ENCODE data around the gene PDE4D.

Gene PDE4D

DNA sequence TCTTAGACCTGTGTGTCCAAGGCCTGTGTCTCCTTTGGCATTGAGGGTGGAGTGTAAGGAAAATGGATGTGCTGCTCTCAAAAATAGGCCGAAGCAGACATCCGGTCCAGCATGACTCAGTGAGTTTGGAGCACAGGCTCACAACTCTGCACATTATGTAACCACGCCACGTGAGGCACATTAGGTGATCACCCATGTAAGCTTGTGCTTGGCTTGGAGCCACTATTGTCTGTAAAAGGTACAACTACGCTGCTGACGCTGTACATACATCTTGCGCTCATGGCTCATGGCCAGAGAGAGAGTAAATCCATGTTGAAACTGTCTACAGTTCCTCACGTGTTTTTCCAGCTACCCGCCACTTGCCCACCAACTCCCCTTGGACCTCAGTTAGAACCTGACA is 177.5 kb downstream of the PDE4D start:
- H3K27ac ChIP-seq, result no peak overlapping the region
- no peak for DNase-seq (ENCODE audit: low read depth, low spot score)

DNA sequence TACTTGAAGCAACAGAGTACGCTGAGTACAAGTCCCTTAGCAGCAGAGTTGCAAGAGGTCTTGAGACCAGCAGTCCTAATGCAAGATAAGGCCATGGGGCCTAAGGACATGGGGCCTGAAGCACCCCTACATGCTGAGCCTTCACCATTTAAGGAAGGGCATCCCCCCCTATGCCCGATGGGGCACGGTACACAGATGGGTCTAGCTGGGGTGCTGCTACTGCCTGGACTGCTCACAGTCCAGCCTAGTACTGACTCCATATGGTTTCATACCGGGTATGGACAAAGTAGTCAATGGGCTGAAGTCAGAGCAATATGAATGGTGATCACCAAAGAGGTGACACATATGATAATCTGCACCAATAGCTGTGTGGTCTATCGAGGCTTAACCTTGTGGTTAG is 178.3 kb downstream of the PDE4D start:
- no peak for DNase-seq (ENCODE audit: low read depth, low spot score)
- no peak overlapping the region for H3K27ac ChIP-seq

GRCh38 chr5:59713498-59713844 is 180.1 kb downstream of the PDE4D start:
- DNase-seq (ENCODE audit: low read depth, low spot score), result no peak
- no peak overlapping the region for H3K27ac ChIP-seq

DNA sequence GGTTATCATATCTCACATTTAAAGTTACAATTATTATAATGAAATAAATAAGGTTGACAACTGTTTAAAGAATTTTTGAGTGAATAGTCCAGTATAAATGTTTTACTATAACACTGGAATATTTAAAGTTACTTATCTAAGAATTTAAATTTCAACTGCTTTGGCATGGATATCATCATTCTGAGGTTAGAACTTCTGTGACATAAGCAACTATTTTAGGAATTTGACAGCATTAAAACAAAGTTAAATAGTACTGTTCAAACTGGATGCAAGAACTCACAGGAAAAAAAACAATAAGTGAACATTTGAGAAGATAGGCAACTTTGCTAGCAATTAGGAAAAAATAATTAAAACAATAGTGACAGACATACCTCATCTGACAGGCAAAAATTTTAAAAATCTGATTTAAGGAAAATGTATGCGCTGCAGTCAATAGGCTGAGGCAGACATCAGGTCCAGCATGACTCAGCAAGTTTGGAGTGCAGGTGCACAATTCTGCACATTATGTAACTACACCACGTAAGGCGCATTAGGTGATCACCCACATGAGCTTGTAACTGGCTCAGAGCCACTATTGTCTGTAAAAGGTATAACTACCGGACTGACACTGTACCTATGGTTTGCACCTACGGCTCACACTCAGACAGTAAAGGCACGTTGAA is 180.6 kb downstream of the PDE4D start:
- DNase-seq (ENCODE audit: low read depth, low spot score), result no peak
- H3K27ac ChIP-seq, result no peak overlapping the region

DNA sequence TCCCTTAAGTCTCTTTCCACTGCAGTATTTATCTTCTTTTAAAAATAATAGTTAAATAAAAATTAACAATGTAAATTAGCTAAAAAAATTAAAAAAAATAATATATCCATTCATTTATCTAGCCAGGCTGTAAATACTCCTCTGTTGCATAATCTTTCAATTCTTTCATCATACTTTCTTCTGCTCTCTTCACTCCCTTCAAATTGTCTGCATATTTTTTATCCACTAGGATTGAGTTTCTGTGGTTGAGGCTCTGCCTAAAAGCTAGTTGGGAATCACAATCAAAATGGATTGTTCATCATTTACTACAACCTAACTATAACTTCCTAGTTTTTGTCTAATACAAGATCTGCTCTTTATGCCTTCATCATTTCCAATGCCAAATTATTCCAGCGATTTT is 182.2 kb downstream of the PDE4D start:
- DNase-seq (ENCODE audit: low read depth, low spot score), result no peak

DNA sequence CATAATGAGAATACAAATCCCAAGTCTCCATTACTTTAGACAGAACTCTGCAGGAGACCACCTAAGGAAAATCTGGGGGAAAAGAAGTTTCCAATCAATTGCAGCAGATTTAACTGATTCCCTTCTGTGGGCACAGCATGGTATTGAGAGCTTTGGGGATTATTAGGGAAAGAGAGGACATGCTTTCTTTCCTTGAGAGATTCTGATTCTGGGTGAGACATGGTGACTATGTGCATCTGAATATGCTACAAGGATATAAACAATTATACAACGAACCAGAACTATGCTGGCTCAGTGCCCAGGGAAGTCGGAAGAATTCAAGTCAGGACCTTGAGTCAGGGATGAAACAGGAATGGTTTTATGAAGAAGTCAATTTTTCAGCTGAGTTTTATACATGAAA is 183.7 kb downstream of the PDE4D start:
- peak overlapping the region; percentile 34 for H3K27ac ChIP-seq
- DNase-seq (ENCODE audit: low read depth, low spot score), result peak; percentile 43

More for the DNA sequence above, 182.2 kb downstream of the PDE4D start:
- no peak overlapping the region for H3K27ac ChIP-seq

GRCh38 chr5:59709346-59709821 is 184.1 kb downstream of the PDE4D start:
- H3K27ac ChIP-seq, result peak overlapping the region; percentile 34
- DNase-seq (ENCODE audit: low read depth, low spot score), result no peak

GRCh38 chr5:59704936-59705335 is 188.6 kb downstream of the PDE4D start:
- DNase-seq (ENCODE audit: low read depth, low spot score), result no peak
- H3K27ac ChIP-seq, result no peak overlapping the region

GRCh38 chr5:59703789-59704188 is 189.7 kb downstream of the PDE4D start:
- H3K27ac ChIP-seq, result no peak overlapping the region
- no peak for DNase-seq (ENCODE audit: low read depth, low spot score)

DNA sequence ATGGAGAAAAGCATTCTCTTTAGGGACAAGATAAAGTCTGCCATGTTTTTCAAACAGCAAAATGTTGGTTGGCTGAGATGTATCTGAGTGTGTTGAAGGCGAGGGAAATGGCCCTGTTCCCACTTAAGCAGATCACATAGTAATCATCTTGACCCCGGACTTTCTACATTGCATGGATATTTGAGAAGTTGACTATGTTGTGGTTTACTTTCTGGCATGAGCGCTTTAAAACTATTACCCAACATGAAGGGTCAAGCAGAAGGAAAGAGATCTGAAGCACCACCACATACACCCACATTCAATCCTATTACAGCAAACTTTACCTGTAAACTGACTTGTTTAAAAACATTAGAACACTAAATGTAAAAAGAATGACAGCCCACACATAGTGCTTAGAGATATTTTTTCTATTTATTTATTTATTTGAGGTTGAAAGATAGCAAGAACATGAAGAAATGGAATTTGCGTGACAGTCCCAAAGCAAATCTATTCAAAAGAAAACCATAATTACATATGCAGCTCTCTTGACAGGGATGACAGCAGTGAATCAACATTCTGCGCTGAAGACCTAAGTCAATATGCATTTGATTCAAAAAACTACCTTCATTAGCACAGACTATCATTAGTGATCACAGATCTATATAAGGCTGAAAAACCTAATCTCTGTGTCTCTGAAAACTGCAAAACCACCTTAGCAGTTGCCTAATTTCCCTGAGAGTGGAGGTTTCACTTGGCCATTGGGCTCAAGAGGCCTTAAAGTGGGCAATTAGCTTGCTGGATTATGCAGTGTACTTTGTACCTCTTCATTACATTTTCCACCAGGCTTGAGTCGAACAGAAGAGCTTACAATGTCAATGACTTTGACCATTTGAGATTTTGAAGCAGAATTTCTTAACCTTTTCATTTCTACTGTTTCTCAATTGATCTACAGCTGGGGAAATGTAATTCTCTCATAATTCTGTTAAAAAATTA is 195.0 kb downstream of the PDE4D start:
- H3K27ac ChIP-seq, result no peak overlapping the region
- no peak for DNase-seq (ENCODE audit: low read depth, low spot score)

DNA sequence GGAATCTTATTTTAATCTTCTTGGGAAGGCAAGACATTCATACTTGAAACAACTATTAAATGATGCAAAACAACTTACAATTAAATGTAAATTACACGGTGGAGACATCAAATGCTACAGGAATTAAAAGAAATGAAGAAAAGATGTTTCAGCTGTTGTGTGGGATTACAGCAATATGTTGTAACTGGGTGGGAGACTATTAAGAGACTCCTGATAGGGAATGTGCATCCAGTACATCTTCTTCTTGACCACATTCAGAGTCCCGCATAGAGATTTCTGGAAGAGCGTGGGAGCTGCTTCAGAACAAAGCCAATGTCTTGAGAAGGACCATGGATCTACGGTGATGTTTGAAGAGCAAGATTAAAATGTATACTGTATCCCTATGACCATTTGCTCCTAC is 199.1 kb downstream of the PDE4D start:
- DNase-seq (ENCODE audit: low read depth, low spot score), result no peak
- no peak overlapping the region for H3K27ac ChIP-seq

- DNase-seq (ENCODE audit: low read depth, low spot score), result no peak
- no peak overlapping the region for H3K27ac ChIP-seq
These were observed 199.8 kb downstream of the PDE4D start for GRCh38 chr5:59693492-59694309.

- H3K27ac ChIP-seq, result no peak overlapping the region
- DNase-seq (ENCODE audit: low read depth, low spot score), result no peak
These were observed 207.7 kb downstream of the PDE4D start for GRCh38 chr5:59685793-59686192.

DNA sequence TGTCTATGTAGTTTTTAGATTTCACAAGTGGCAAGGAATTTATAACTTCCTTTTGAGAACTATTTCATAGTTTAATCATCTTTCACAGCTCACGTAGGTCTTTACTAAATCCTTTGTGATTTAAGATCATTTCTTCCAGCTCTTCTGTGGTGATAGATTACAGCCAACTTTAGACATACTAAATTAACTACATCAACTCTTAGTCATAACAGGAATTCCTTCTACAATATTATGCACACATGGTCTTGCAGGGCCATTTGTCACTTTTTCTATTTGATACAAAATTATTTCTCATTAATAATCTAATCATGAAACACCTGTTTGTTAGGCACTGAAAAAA is 208.4 kb downstream of the PDE4D start:
- no peak for DNase-seq (ENCODE audit: low read depth, low spot score)
- H3K27ac ChIP-seq, result no peak overlapping the region

GRCh38 chr5:59684388-59685190 is 208.9 kb downstream of the PDE4D start:
- no peak overlapping the region for H3K27ac ChIP-seq
- no peak for DNase-seq (ENCODE audit: low read depth, low spot score)

- no peak for DNase-seq (ENCODE audit: low read depth, low spot score)
- H3K27ac ChIP-seq, result no peak overlapping the region
These were observed 210.2 kb downstream of the PDE4D start for GRCh38 chr5:59683311-59683710.

DNA sequence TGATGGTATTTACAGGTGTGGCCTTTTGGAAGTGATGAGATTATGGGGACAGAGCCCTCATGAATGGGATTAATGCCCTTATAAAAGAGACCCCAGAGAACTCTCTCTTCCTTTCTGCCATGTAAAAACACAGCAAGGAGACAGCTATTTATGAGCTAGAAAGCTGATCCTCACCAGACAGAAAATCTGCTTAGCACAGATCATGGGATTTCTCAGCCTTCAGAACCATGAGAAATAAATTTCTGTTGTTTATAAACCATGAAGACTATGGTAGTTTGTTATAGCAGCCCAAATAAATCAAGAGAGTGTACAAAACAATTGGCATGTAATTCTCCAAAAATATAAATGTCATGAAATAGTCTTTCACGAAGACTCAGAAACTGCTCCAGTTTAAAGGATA is 211.0 kb downstream of the PDE4D start:
- no peak for DNase-seq (ENCODE audit: low read depth, low spot score)
- H3K27ac ChIP-seq, result no peak overlapping the region

DNA sequence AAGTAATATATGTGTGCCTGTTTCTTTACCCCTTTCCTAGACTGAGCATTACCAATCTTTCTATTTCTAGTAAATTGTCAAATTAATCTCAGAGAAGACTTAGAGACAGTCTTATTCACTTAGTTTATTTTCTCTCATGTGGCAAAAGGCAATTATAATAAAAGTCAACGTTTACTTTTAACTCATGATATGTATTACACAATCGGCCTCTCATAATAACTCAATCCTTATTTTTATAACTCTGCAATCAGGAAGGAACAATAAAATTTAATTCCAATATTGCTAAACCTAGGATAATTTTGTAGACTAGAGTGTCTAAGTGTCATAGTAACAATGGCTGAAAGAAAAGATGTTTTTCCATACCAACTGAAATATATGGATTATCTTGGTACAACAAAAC is 214.6 kb downstream of the PDE4D start:
- no peak overlapping the region for H3K27ac ChIP-seq
- DNase-seq (ENCODE audit: low read depth, low spot score), result no peak

GRCh38 chr5:59674763-59675162 is 218.8 kb downstream of the PDE4D start:
- no peak for DNase-seq (ENCODE audit: low read depth, low spot score)

DNA sequence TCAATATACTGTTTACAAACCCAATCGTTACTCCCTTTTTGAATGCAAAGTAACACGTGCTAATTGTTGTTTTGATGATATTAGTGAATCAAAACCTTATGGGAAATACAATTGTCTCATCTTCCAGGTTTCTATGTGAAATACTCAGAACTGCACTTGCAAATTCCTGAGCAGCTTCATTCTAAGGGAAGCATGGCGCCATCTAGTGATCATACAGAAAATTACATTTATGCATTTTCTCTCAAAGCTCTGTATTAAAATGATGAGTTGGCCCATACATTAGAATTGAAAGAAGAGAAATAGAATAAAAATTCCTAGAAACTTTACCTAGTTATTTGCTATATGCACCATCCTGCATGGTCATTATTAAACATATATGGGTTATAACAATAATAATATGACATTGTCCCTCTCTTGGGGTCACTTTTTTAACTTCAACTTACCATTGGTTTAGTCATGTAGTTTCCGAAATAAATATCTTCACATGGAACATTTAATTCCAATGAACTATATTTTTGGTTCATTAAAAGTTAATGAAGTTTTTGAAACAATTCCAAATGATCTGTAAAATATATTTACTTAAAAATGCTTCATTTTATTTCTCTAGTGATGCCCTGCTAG is 220.0 kb downstream of the PDE4D start:
- DNase-seq (ENCODE audit: low read depth, low spot score), result no peak

More at GRCh38 chr5:59674763-59675162, 218.8 kb downstream of the PDE4D start:
- no peak overlapping the region for H3K27ac ChIP-seq

More for the DNA sequence above, 220.0 kb downstream of the PDE4D start:
- H3K27ac ChIP-seq, result no peak overlapping the region

Data from epithelial cell of prostate (primary cell).